ENCODE data around the gene PHF10.

Gene PHF10

GRCh38 chr6:169685860-169686259 lies 38.4 kb downstream of the PHF10 start:
- Histone ChIP-seq H3K79me2 (ENCODE audit: insufficient read depth, low read depth) (no peaks in the 10 kb centered on the region), H3K4me1 (ENCODE audit: low read depth, poor library complexity, severe bottlenecking) (no peaks in the 10 kb centered on the region), H4K20me1 (ENCODE audit: insufficient read depth) (no peaks in the 10 kb centered on the region), H3K27ac (no peak overlapping the region), H3K4me2 (no peak overlapping the region), H3K9ac (no peak overlapping the region), H3K4me3 (IDR thresholded peaks at IDR 0.05; ENCODE audit: insufficient read depth, low read depth, low read length) (no peak overlapping the region), H3K27me3 (ENCODE audit: insufficient read depth, low read depth) (no peaks in the 10 kb centered on the region), H3K36me3 (ENCODE audit: insufficient read depth) (no peaks in the 10 kb centered on the region; the same call in 1 of the 2 replicates), H2AFZ (ENCODE audit: low read depth) (no peak overlapping the region)
- TF ChIP-seq CTCF (conservative IDR thresholded peaks at IDR 0.05; ENCODE audit: low read depth, low read length) = no peak

- Histone ChIP-seq H3K4me3 (IDR thresholded peaks at IDR 0.05; ENCODE audit: insufficient read depth, low read depth, low read length) (no peak overlapping the region), H3K36me3 (ENCODE audit: insufficient read depth) (no peaks in the 10 kb centered on the region; the same call in 1 of the 2 replicates), H4K20me1 (ENCODE audit: insufficient read depth) (no peaks in the 10 kb centered on the region), H3K27me3 (ENCODE audit: insufficient read depth, low read depth) (no peaks in the 10 kb centered on the region), H2AFZ (ENCODE audit: low read depth) (no peak overlapping the region), H3K9ac (no peak overlapping the region), H3K4me1 (ENCODE audit: low read depth, poor library complexity, severe bottlenecking) (no peaks in the 10 kb centered on the region), H3K4me2 (no peak overlapping the region), H3K27ac (no peak overlapping the region), H3K79me2 (ENCODE audit: insufficient read depth, low read depth) (no peaks in the 10 kb centered on the region)
- TF ChIP-seq CTCF (conservative IDR thresholded peaks at IDR 0.05; ENCODE audit: low read depth, low read length) = no peak
Observed at GRCh38 chr6:169684056-169684455, 40.2 kb downstream of the PHF10 start.

- H2AFZ ChIP-seq (ENCODE audit: low read depth) = no peak overlapping the region
- H3K79me2 ChIP-seq (ENCODE audit: insufficient read depth, low read depth) = no peaks in the 10 kb centered on the region
- H3K36me3 ChIP-seq (ENCODE audit: insufficient read depth) = no peaks in the 10 kb centered on the region
- TF ChIP-seq CTCF (conservative IDR thresholded peaks at IDR 0.05; ENCODE audit: low read depth, low read length) = no peak
- no peak overlapping the region for H3K4me3 ChIP-seq (IDR thresholded peaks at IDR 0.05; ENCODE audit: insufficient read depth, low read depth, low read length)
- H3K4me2 ChIP-seq = no peak overlapping the region
- H3K27ac ChIP-seq = no peak overlapping the region
- H3K4me1 ChIP-seq (ENCODE audit: low read depth, poor library complexity, severe bottlenecking) = no peaks in the 10 kb centered on the region
- H3K27me3 ChIP-seq (ENCODE audit: insufficient read depth, low read depth) = no peaks in the 10 kb centered on the region
- no peak overlapping the region for H3K9ac ChIP-seq
- no peaks in the 10 kb centered on the region for H4K20me1 ChIP-seq (ENCODE audit: insufficient read depth)
Observed at GRCh38 chr6:169678342-169678741, 46.0 kb downstream of the PHF10 start.

- Histone ChIP-seq H3K4me1 (ENCODE audit: low read depth, poor library complexity, severe bottlenecking) (no peaks in the 10 kb centered on the region), H3K27me3 (ENCODE audit: insufficient read depth, low read depth) (no peaks in the 10 kb centered on the region), H3K79me2 (ENCODE audit: insufficient read depth, low read depth) (no peaks in the 10 kb centered on the region), H3K4me2 (no peak overlapping the region), H4K20me1 (ENCODE audit: insufficient read depth) (no peaks in the 10 kb centered on the region), H3K4me3 (IDR thresholded peaks at IDR 0.05; ENCODE audit: insufficient read depth, low read depth, low read length) (no peak overlapping the region), H3K27ac (no peak overlapping the region), H3K9ac (no peak overlapping the region), H3K36me3 (ENCODE audit: insufficient read depth) (no peaks in the 10 kb centered on the region), H2AFZ (ENCODE audit: low read depth) (no peak overlapping the region)
- no peak for TF ChIP-seq CTCF (conservative IDR thresholded peaks at IDR 0.05; ENCODE audit: low read depth, low read length)
Observed at GRCh38 chr6:169677096-169677495, 47.2 kb downstream of the PHF10 start.
